H1 (cell line): ENCODE results near the gene RNPEPL1. TPM values are rescaled to one million over a fixed set of nuclear protein-coding genes. Genes with fewer than 3 reads are reported as not detected.

Source experiments
- CTCF ChIA-PET: fragments of 300-600 bp; sonication (Branson Sonifier 250); formaldehyde crosslinking; loops from one replicate; lab custom pipeline; 2021; ENCODE audit not compliant: partially characterized antibody; lab: Charles Lee
- POLR2A ChIA-PET: fragments of 300-600 bp; sonication (Branson Sonifier 250); formaldehyde crosslinking; loops from one replicate; lab custom pipeline; 2021; ENCODE audit warnings: inconsistent platforms; ENCODE audit not compliant: partially characterized antibody; lab: Charles Lee
- DNase-seq, 2 experiments: peaks; one replicate each; pipeline versions ENCODE4 v3.0.0 to v3.0.0-alpha.2; 2010 to 2022; ENCODE audit warnings: low spot score in 2 of 2, low read depth in 1 of 2, mixed read lengths in 1 of 2
- FAIRE-seq: peaks from 2 replicates; lab custom pipeline; 2011; peaks lifted over from hg19 to GRCh38; lab: Jason Lieb, UNC
- H2AFZ ChIP-seq: 2 replicates; pipeline ENCODE4 v1.8.1; 2012; ENCODE audit warnings: low read length, inconsistent platforms
- H2AK5ac ChIP-seq: 2 replicates; pipeline ENCODE4 v1.6.1; 2013; ENCODE audit warnings: low read depth, low read length
- H2BK120ac ChIP-seq: replicated peaks from 2 replicates; pipeline ENCODE3; 2013; ENCODE audit warnings: low read depth, low read length, inconsistent platforms
- H2BK12ac ChIP-seq: 2 replicates; pipeline ENCODE4 v1.6.1; 2013; ENCODE audit warnings: low read depth, low read length
- H2BK15ac ChIP-seq: 2 replicates; pipeline ENCODE4 v1.6.1; 2013; ENCODE audit warnings: low read length
- H2BK20ac ChIP-seq: 2 replicates; pipeline ENCODE4 v1.6.1; 2013; ENCODE audit warnings: low read length
- H2BK5ac ChIP-seq: 2 replicates; pipeline ENCODE4 v1.6.1; 2013; ENCODE audit warnings: low read depth, low read length
- H3K14ac ChIP-seq: 2 replicates; pipeline ENCODE4 v1.6.1; 2013; ENCODE audit warnings: inconsistent platforms; ENCODE audit not compliant: insufficient read length
- H3K18ac ChIP-seq: 2 replicates; pipeline ENCODE4 v1.6.1; 2013; ENCODE audit warnings: low read length; ENCODE audit errors: extremely low read depth
- H3K23ac ChIP-seq: 2 replicates; pipeline ENCODE4 v1.6.1; 2013; ENCODE audit warnings: inconsistent platforms; ENCODE audit not compliant: insufficient read length
- H3K23me2 ChIP-seq: 2 replicates; pipeline ENCODE4 v1.6.1; 2013; ENCODE audit warnings: low read depth, low read length
- H3K27ac ChIP-seq: 2 replicates; pipeline ENCODE4 v1.6.1; 2011; ENCODE audit warnings: low read depth, low read length, inconsistent platforms
- H3K27me3 ChIP-seq, 4 experiments: replicated peaks in 1 of 4; 1 replicate in 1 of 4; 2 replicates in 3 of 4; pipeline versions ENCODE4 v1.6.1 to v1.8.1; 2011 to 2013; ENCODE audit warnings: low read length in 3 of 4, mild to moderate bottlenecking in 3 of 4, inconsistent platforms in 2 of 4, mixed read lengths in 2 of 4, moderate library complexity in 1 of 4; ENCODE audit not compliant: control insufficient read depth in 3 of 4, insufficient read depth in 3 of 4; ENCODE audit errors: extremely low read depth in 1 of 4
- H3K36me3 ChIP-seq, 4 experiments: 2 replicates each; pipeline versions ENCODE4 v1.6.1 to v1.8.1; 2011 to 2013; ENCODE audit warnings: mild to moderate bottlenecking in 4 of 4, low read length in 3 of 4, moderate library complexity in 2 of 4, control low read depth in 1 of 4, inconsistent platforms in 1 of 4; ENCODE audit not compliant: insufficient read depth in 4 of 4, control insufficient read depth in 2 of 4
- H3K4ac ChIP-seq: replicated peaks from 2 replicates; pipeline ENCODE3; 2013; ENCODE audit warnings: low read length, low read depth, mixed read lengths, inconsistent platforms; ENCODE audit not compliant: insufficient read length
- H3K4me1 ChIP-seq, 4 experiments: replicated peaks in 1 of 4; 1 replicate in 1 of 4; 2 replicates in 3 of 4; pipeline versions ENCODE4 v1.6.1 to v1.8.1; 2011 to 2013; ENCODE audit warnings: low read length in 3 of 4, inconsistent platforms in 2 of 4, mixed read lengths in 1 of 4; ENCODE audit not compliant: insufficient read depth in 4 of 4, control insufficient read depth in 3 of 4
- H3K4me2 ChIP-seq, 2 experiments: 2 replicates each; pipeline versions ENCODE4 v1.6.1 to v1.8.1; 2011 to 2013; ENCODE audit warnings: low read depth in 2 of 2, low read length in 2 of 2, control low read depth in 1 of 2, inconsistent platforms in 1 of 2, mild to moderate bottlenecking in 1 of 2; ENCODE audit not compliant: insufficient read depth in 1 of 2
- H3K4me3 ChIP-seq, 4 experiments: fragments of 200-600, 300-600 bp in 1 of 4; sonication (generic), shearing (Covaris generic), sonication (Bioruptor Twin) in 1 of 4; 2 replicates each; pipeline versions ENCODE4 v1.5.1 to v1.8.1; 2011 to 2016; ENCODE audit warnings: low read length in 4 of 4, low read depth in 3 of 4, control low read depth in 2 of 4, inconsistent platforms in 2 of 4, mild to moderate bottlenecking in 2 of 4, mixed read lengths in 1 of 4, moderate library complexity in 1 of 4; ENCODE audit not compliant: insufficient read depth in 2 of 4; ENCODE audit errors: extremely low read depth in 1 of 4
- H3K56ac ChIP-seq: replicated peaks from 2 replicates; pipeline ENCODE3; 2013; ENCODE audit warnings: low read depth, mild to moderate bottlenecking, mixed read lengths, low read length, inconsistent platforms; ENCODE audit not compliant: insufficient read length
- H3K79me1 ChIP-seq: 2 replicates; pipeline ENCODE4 v1.6.1; 2013; ENCODE audit warnings: low read depth, low read length, control low read depth
- H3K79me2 ChIP-seq, 2 experiments: 2 replicates each; pipeline versions ENCODE4 v1.6.1 to v1.8.1; 2012 to 2013; ENCODE audit warnings: low read length in 2 of 2, mild to moderate bottlenecking in 2 of 2, inconsistent platforms in 1 of 2; ENCODE audit not compliant: insufficient read depth in 2 of 2, control insufficient read depth in 1 of 2
- H3K9ac ChIP-seq, 4 experiments: replicated peaks in 1 of 4; 1 replicate in 1 of 4; 2 replicates in 3 of 4; pipeline versions ENCODE4 v1.6.1 to v1.8.1; 2011 to 2013; ENCODE audit warnings: low read depth in 3 of 4, low read length in 3 of 4, control low read depth in 2 of 4, mild to moderate bottlenecking in 2 of 4, moderate library complexity in 2 of 4, inconsistent platforms in 1 of 4; ENCODE audit errors: extremely low read depth in 1 of 4
- H3K9me3 ChIP-seq, 2 experiments: 2 replicates each; pipeline versions ENCODE4 v1.6.1 to v1.8.1; 2012 to 2013; ENCODE audit warnings: mild to moderate bottlenecking in 2 of 2, moderate library complexity in 2 of 2, control low read depth in 1 of 2, inconsistent platforms in 1 of 2, low read depth in 1 of 2, low read length in 1 of 2, mixed read lengths in 1 of 2; ENCODE audit not compliant: insufficient read depth in 2 of 2
- H4K20me1 ChIP-seq, 2 experiments: replicated peaks in 1 of 2; 2 replicates each; pipeline versions ENCODE3 to v1.8.1; 2011 to 2013; ENCODE audit warnings: inconsistent platforms in 2 of 2, low read length in 2 of 2, mild to moderate bottlenecking in 1 of 2; ENCODE audit not compliant: insufficient read depth in 2 of 2, control insufficient read depth in 1 of 2
- H4K5ac ChIP-seq: 2 replicates; pipeline ENCODE4 v1.6.1; 2013; ENCODE audit warnings: low read length, low read depth, mixed read lengths, inconsistent platforms; ENCODE audit not compliant: insufficient read length
- H4K8ac ChIP-seq: 2 replicates; pipeline ENCODE4 v1.8.0; 2013; ENCODE audit warnings: mild to moderate bottlenecking, moderate library complexity, low read length, inconsistent platforms; ENCODE audit not compliant: insufficient read depth; ENCODE audit errors: extremely low read depth
- H4K91ac ChIP-seq: replicated peaks from 2 replicates; pipeline ENCODE3; 2013; ENCODE audit warnings: low read length, mixed read lengths, inconsistent platforms; ENCODE audit not compliant: insufficient read length
- ATF3 ChIP-seq: IDR thresholded peaks from 2 replicates; pipeline ENCODE4 v1.6.1; 2011; ENCODE audit warnings: low read depth, mild to moderate bottlenecking, low read length; ENCODE audit not compliant: insufficient read depth
- EZH2 ChIP-seq: fragments of 200-600 bp; sonication (generic); IDR thresholded peaks from 2 replicates; pipeline ENCODE4 v1.7.1; 2012; ENCODE audit warnings: low read depth, mild to moderate bottlenecking, moderate library complexity, low read length, inconsistent platforms; ENCODE audit not compliant: severe bottlenecking
- WGBS, 2 experiments: shearing (Covaris generic) in 1 of 2; methylation state at CpG; one replicate each; pipeline versions ENCODE4 v1.1.6 to v1.1.7; 2013 to 2015; ENCODE audit warnings: low lambda C conversion rate in 2 of 2, mixed read lengths in 2 of 2, inconsistent platforms in 1 of 2, low coverage in 1 of 2, missing lambda C conversion rate in 1 of 2; ENCODE audit not compliant: insufficient replicate concordance in 2 of 2, insufficient coverage in 1 of 2, insufficient read length in 1 of 2; ENCODE audit errors: extremely low coverage in 1 of 2, missing lambda C conversion rate in 1 of 2; 5-methylcytosine and 5-hydroxymethylcytosine counted together
- polyA plus RNA-seq, 7 experiments: library from polyadenylated mRNA; depleted of rRNA in 3 of 7; stranded (reverse) in 5 of 7; unstranded in 2 of 7; fragments of >200 nt in 5 of 7; fragments of 200-250 nt in 2 of 7; gene quantifications; 1 replicate in 5 of 7; 2 replicates in 1 of 7; 4 replicates in 1 of 7; pipeline versions ENCODE4 v1.2.1 to v1.2.3, GENCODE V29; 2011 to 2013; ENCODE audit warnings: missing spikeins in 2 of 7, mixed read lengths in 2 of 7
- total RNA-seq: library from RNA; stranded (reverse); fragmentation: NEBNext Ultra II Directional; extraction: Animal tissue kit (Norgen Biotek cat#: 25700); gene quantifications from 2 replicates; pipeline ENCODE4 v1.2.1, GENCODE V29; 2021

RNPEPL1 gene
- total and polyA plus RNA-seq, 2 of the 8 experiments (the other 6 are each of a cell fraction or from before 2014, with no cell fraction given) = 9.0 to 11.3 TPM

GRCh38 chr2:240532031-240532775 is 36.1 kb upstream of the RNPEPL1 start:
- no peak overlapping the region for H3K27ac ChIP-seq
- H2AFZ ChIP-seq = no peak overlapping the region
- CTCF ChIA-PET = interaction anchor here (1.6 kb wide), 1 partner anchor 25 kb away, joined by 4 read pairs; no protein-coding TSS in a partner anchor

More at GRCh38 chr2:240532031-240532775, 36.1 kb upstream of the RNPEPL1 start:
- Histone ChIP-seq H3K23me2 (peaks cover 5% of the 10 kb centered on the region; the same call in 1 of the 2 replicates), H3K23ac (no peak overlapping the region), H2BK20ac (no peak overlapping the region), H3K4me3 (no peak overlapping the region), H3K9me3 (peaks cover 18 to 36% of the 10 kb centered on the region in 2 experiments)
- TF ChIP-seq ATF3 (no peak), EZH2 (no peak)
- TF ChIP-seq, all 59 proteins: peak for 0
- H2AK5ac ChIP-seq = no peak overlapping the region
- H2BK5ac ChIP-seq = no peak overlapping the region
- POLR2A ChIA-PET = no interaction called here
- no peaks in the 10 kb centered on the region for H3K79me2 ChIP-seq
- H3K56ac ChIP-seq = no peak overlapping the region
- no peak overlapping the region for H3K18ac ChIP-seq
- H3K4me1 ChIP-seq = no peaks in the 10 kb centered on the region
- no peak overlapping the region for H2BK15ac ChIP-seq
- no peak overlapping the region for H4K5ac ChIP-seq
- no peaks in the 10 kb centered on the region; a peak in 3 of 8 replicates for H3K36me3 ChIP-seq
- H4K91ac ChIP-seq = no peak overlapping the region
- H3K27me3 ChIP-seq = no peaks in the 10 kb centered on the region
- DNase-seq (no peak), FAIRE-seq (no peak)
- H3K14ac ChIP-seq = no peak overlapping the region
- no peak overlapping the region for H4K8ac ChIP-seq
- no peak overlapping the region for H2BK12ac ChIP-seq
- no peaks in the 10 kb centered on the region for H3K79me1 ChIP-seq
- H4K20me1 ChIP-seq = no peaks in the 10 kb centered on the region
- WGBS, 2 experiments = 100% methylated on average over 1 of the region's 1 CpG; no CpG with 5 or more reads in 1 of the 2 experiments
- H3K4me2 ChIP-seq = no peak overlapping the region
- no peak overlapping the region for H3K9ac ChIP-seq
- no peak overlapping the region for H3K4ac ChIP-seq
- no peak overlapping the region for H2BK120ac ChIP-seq
